ENCODE results near the gene SCG5. TPM values are rescaled to one million over a fixed set of nuclear protein-coding genes. Genes with fewer than 3 reads are reported as not detected.

Gene SCG5
- total and polyA plus RNA-seq, 2 of the 13 experiments (the other 11 are each of a cell fraction or from before 2014, with no cell fraction given): 2.3 to 3.5 TPM

GRCh38 chr15:32694222-32694983 is 52.9 kb downstream of the SCG5 start:
- Histone ChIP-seq H3K4me3 (replicated peaks in 1 of 3; ENCODE audit: insufficient read depth in 1 of 3, low read depth in 2 of 3, low read length in 3 of 3) (no peak overlapping the region), H3K27ac (ENCODE audit: extremely low read length, insufficient read depth, low read length) (no peak overlapping the region), H3K4me2 (ENCODE audit: low read depth, low read length) (no peak overlapping the region), H3K4me1 (ENCODE audit: insufficient read depth, low read length) (peaks cover 8% of the 10 kb centered on the region; the same call in 1 of the 2 replicates), H3K79me2 (ENCODE audit: insufficient read depth, low read length) (no peaks in the 10 kb centered on the region), H3K36me3 (replicated peaks in 1 of 2; ENCODE audit: control insufficient read depth in 1 of 2, insufficient read depth in 2 of 2, low read length in 2 of 2) (no peaks in the 10 kb centered on the region), H4K20me1 (ENCODE audit: insufficient read depth, low read length) (no peaks in the 10 kb centered on the region), H3K9me3 (ENCODE audit: low read length) (no peaks in the 10 kb centered on the region), H3K9ac (ENCODE audit: insufficient read depth, low read depth, low read length) (no peak overlapping the region), H3K27me3 (ENCODE audit: control insufficient read depth in 1 of 2, insufficient read depth in 2 of 2, low read length in 2 of 2) (no peaks in the 10 kb centered on the region; a peak in 1 of 5 replicates), H2AFZ (ENCODE audit: low read length) (no peak overlapping the region)
- DNase-seq (ENCODE audit: low spot score): no peak
- intact Hi-C loops (cut with micrococcal nuclease; ENCODE audit: unreplicated experiment) (no loop called here), in situ Hi-C loops (cut with HindIII; ENCODE audit: extremely low pct_ligation_motif_present, low pct_unique_long_range_greater_than_20kb) (no loop called here)
- no peak for FAIRE-seq
- ChIA-PET POLR2A (no interaction called here), CTCF (ENCODE audit: low intra/inter-chr PET ratio, low total read pairs) (no interaction called here)
- WGBS (ENCODE audit: low lambda C conversion rate): 52% methylated on average over 3 of the region's 3 CpGs
- no peak for ATAC-seq
- BruUV-seq (replicated peaks): no TSS peak
- TF ChIP-seq IRF1 (CRISPR knock-in tag; IDR thresholded peaks at IDR 0.05; ENCODE audit: low read depth) (no peak), LRRFIP1 (CRISPR knock-in tag; conservative IDR thresholded peaks at IDR 0.05) (no peak), MTF1 (CRISPR knock-in tag; IDR thresholded peaks at IDR 0.05) (no peak), MXI1 (IDR thresholded peaks at IDR 0.05; ENCODE audit: borderline replicate concordance, low read depth, low read length) (no peak), DRAP1 (CRISPR knock-in tag; IDR thresholded peaks at IDR 0.05) (no peak), ZNF513 (CRISPR knock-in tag; conservative IDR thresholded peaks at IDR 0.05) (no peak), TBP (CRISPR knock-in tag; IDR thresholded peaks at IDR 0.05) (no peak), ZNF788 (CRISPR knock-in tag; IDR thresholded peaks at IDR 0.05; ENCODE audit: borderline replicate concordance) (no peak), ZNF609 (CRISPR knock-in tag; IDR thresholded peaks at IDR 0.05; ENCODE audit: borderline replicate concordance) (no peak), GMEB2 (CRISPR knock-in tag; IDR thresholded peaks at IDR 0.05; ENCODE audit: low read depth) (no peak), STAT5B (CRISPR knock-in tag; IDR thresholded peaks at IDR 0.05) (no peak)
